Neural crest cell (in vitro differentiated cells): ENCODE data around the gene GNG10. TPM values are rescaled to one million over a fixed set of nuclear protein-coding genes. Genes with fewer than 3 reads are reported as not detected.

ENCODE experiments used
- DNase-seq: peaks from one replicate; pipeline ENCODE4 v3.0.0; 2021; ENCODE audit warnings: low read depth, mixed read lengths, low spot score
- H3K27ac Mint-ChIP-seq: one replicate; pipeline ENCODE4 v1.8.0; 2021; ENCODE audit warnings: mild to moderate bottlenecking, mixed read lengths; ENCODE audit not compliant: unreplicated experiment
- H3K27me3 Mint-ChIP-seq: 2 replicates; pipeline ENCODE4 v1.8.0; 2021; ENCODE audit warnings: low read depth, mild to moderate bottlenecking, mixed read lengths
- H3K36me3 Mint-ChIP-seq: 2 replicates; pipeline ENCODE4 v1.8.0; 2021; ENCODE audit warnings: low read depth, mild to moderate bottlenecking, mixed read lengths
- H3K4me1 Mint-ChIP-seq: 2 replicates; pipeline ENCODE4 v1.8.0; 2021; ENCODE audit warnings: mixed read lengths
- H3K4me3 Mint-ChIP-seq: one replicate; pipeline ENCODE4 v1.8.0; 2021; ENCODE audit warnings: mild to moderate bottlenecking, mixed read lengths
- H3K9me3 Mint-ChIP-seq: 2 replicates; pipeline ENCODE4 v1.8.0; 2021; ENCODE audit warnings: mixed read lengths
- total RNA-seq: library from RNA; stranded (reverse); gene quantifications from 2 replicates; pipeline ENCODE4 v1.2.1, GENCODE V29; 2021
- TF ChIP-seq, protein P1 (sequence below): fragments of 200-600 bp; sonication (generic); conservative IDR thresholded peaks from 2 replicates; pipeline ENCODE4 v1.5.0; 2021; ENCODE audit warnings: antibody characterized with exemption, mild to moderate bottlenecking

GNG10 gene
- total RNA-seq, 1 donor from 2014 or later: 37.8 TPM

DNA sequence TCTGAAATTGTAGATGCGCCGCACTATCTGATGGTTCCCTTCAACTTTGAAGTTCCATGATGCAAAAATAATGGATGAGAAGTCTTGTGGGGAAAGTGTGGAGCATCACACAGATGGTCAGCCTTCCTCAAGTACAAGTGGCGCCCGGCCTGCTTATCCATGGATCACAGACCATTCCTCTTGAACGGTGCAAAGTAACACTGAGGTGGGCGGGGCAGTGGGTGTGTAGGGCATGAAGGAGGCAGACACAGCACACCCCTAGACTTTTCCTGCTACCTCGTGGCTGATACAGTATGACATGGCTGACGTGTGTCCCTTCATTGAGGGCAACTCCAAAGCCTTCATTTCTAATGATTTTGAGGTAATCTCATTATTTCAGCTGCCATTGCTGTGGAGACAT lies 2.5 kb upstream of the GNG10 start:
- H3K4me3 Mint-ChIP-seq: peak overlapping the region; percentile 4
- H3K27ac Mint-ChIP-seq: no peak overlapping the region
- peaks cover 18% of the 10 kb centered on the region for H3K4me1 Mint-ChIP-seq

DNA sequence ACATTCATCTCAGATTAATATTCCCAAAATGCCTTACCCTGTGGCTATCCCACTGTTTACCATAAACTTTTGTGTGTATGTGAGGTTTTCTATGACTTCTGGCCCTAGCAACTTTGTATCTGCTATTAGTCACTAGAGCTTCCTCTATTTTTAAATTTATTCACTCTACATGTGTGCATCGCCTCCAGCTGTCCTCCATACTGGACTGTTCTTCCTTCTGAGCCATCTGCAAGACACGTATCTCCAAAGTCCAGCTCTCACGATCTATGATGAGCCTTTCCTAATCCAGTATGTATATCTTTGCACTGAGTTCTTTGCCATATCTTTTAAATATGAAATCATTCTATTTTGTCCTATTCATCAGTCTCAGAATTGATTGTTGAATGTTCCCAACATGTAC lies 1.7 kb upstream of the GNG10 start:
- peaks cover 18% of the 10 kb centered on the region for H3K4me1 Mint-ChIP-seq
- no peaks in the 10 kb centered on the region for H3K9me3 Mint-ChIP-seq
- H3K4me3 Mint-ChIP-seq: no peak overlapping the region
- TF ChIP-seq, protein P1, sequence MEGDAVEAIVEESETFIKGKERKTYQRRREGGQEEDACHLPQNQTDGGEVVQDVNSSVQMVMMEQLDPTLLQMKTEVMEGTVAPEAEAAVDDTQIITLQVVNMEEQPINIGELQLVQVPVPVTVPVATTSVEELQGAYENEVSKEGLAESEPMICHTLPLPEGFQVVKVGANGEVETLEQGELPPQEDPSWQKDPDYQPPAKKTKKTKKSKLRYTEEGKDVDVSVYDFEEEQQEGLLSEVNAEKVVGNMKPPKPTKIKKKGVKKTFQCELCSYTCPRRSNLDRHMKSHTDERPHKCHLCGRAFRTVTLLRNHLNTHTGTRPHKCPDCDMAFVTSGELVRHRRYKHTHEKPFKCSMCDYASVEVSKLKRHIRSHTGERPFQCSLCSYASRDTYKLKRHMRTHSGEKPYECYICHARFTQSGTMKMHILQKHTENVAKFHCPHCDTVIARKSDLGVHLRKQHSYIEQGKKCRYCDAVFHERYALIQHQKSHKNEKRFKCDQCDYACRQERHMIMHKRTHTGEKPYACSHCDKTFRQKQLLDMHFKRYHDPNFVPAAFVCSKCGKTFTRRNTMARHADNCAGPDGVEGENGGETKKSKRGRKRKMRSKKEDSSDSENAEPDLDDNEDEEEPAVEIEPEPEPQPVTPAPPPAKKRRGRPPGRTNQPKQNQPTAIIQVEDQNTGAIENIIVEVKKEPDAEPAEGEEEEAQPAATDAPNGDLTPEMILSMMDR: no peak
- H3K27ac Mint-ChIP-seq: no peak overlapping the region
- peaks cover 6% of the 10 kb centered on the region for H3K36me3 Mint-ChIP-seq
- H3K27me3 Mint-ChIP-seq: peaks cover 3% of the 10 kb centered on the region
- no peak for DNase-seq

More for the DNA sequence above, 2.5 kb upstream of the GNG10 start:
- TF ChIP-seq, protein P1: no peak
- Mint-ChIP-seq H3K9me3 (no peaks in the 10 kb centered on the region), H3K36me3 (peaks cover 4% of the 10 kb centered on the region), H3K27me3 (peaks cover 3% of the 10 kb centered on the region)
- DNase-seq: no peak

DNA sequence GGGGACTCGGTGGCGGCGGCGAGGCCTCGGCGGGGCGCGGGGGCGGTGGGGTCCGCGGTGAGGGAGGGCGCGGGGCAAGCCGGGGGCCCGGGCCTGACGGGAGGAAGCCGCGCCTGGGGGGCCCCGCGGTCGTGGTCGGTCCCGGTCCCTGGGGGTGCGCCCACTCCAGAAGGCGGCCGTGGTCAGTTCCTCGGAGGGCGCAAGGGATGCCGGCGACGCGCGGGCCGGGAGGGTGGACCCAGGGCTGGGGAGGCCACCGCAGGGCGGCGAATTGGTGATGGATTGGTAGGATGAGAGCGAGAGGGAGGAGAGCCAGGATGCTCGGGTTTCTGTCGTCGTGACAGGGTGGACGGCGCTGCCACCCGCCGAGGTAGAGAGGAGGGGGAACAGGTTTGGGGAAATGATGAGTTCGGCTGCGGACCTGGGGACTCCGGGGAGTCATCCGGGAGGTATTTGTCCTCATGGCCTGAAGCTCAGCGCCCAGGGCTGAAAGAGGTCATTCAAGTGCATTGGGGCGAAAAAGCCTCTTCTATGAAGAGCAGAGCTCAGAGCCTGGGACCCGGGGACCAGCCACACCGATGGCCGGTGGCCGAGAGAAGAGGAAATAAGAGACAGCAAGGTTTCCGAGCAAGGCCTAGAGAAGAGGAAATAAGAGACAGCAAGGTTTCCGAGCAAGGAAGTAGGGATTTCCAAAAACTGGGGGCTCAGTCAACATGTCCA lies 557 bp downstream of the GNG10 start:
- TF ChIP-seq, protein P1: no peak
- peaks cover 10% of the 10 kb centered on the region for H3K36me3 Mint-ChIP-seq
- DNase-seq: peak; percentile 35
- peak overlapping the region; percentile 97 for H3K4me3 Mint-ChIP-seq
- H3K9me3 Mint-ChIP-seq: no peaks in the 10 kb centered on the region
- H3K27me3 Mint-ChIP-seq: peaks cover 3% of the 10 kb centered on the region
- peak overlapping the region; percentile 96 for H3K27ac Mint-ChIP-seq
- H3K4me1 Mint-ChIP-seq: peaks cover 21% of the 10 kb centered on the region

DNA sequence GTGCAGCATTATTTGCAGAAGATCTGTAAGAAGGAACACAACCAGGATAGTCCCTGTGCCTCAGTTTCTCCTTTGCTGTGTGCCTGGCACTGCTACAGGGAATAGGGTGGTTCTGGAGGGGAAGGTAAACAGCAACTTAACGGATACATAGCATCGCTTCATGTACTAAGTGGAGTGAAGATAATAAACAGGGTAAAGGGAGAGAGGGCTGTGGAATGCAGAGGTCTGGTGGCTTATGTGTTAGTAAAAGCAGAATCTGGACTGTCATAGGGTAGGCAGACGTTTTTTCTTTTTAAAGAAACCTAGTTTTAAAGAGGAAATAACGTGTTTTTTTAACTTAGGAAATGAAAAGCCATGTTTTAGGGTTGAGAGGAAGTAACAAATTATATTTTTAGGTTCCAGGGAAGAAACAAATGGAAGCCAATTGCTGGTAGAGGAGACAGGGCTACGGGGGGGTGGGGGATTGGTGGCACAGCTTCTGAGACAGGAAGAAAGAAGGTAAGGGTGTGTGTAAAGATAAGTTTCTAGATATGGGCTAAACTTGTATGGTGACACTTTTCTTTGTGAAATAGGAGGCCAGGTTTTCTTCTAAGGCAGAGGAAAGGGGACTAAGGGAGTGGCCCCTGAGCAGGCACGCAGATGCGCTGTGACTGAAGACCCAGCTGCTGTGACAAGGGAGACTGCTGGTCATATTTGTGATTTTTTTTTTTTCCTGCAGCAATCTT lies 1.3 kb downstream of the GNG10 start:
- H3K36me3 Mint-ChIP-seq: peaks cover 12% of the 10 kb centered on the region
- TF ChIP-seq, protein P1: no peak
- H3K9me3 Mint-ChIP-seq: no peaks in the 10 kb centered on the region
- peak overlapping the region; percentile 97 for H3K4me3 Mint-ChIP-seq
- H3K27me3 Mint-ChIP-seq: peaks cover 3% of the 10 kb centered on the region
- H3K27ac Mint-ChIP-seq: no peak overlapping the region
- DNase-seq: no peak
- H3K4me1 Mint-ChIP-seq: peaks cover 21% of the 10 kb centered on the region

DNA sequence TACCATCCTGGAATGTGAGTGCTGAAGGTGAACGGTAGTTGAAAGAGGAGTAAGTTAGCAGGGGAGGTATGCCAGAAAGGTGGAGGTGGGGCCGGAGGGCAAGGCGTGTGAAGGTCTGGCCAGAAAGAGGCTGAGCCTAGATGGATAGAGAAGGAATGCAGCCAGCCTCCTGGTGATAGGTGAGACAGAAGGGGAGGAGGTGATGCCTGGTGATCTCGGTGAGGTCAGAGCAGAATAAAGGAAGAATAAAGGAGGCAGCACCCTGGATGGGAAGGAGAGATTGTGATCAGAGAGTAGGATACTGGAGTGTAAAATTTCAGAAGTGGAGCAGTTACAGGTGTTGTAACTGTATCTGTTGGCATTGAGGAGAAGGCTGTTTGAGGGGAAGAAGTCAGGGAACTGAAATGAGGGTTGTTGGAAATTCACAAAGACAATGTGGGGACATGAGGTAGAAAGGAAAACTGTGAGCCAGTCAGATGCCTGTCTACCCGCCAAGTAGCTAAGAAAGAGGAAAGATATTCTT lies 2.0 kb downstream of the GNG10 start:
- Mint-ChIP-seq H3K4me3 (peak overlapping the region; percentile 14), H3K36me3 (peaks cover 12% of the 10 kb centered on the region), H3K27ac (no peak overlapping the region), H3K27me3 (peaks cover 3% of the 10 kb centered on the region), H3K4me1 (peaks cover 21% of the 10 kb centered on the region), H3K9me3 (no peaks in the 10 kb centered on the region)
- TF ChIP-seq, protein P1: no peak
- no peak for DNase-seq
